Measurements from ENCODE around the gene SOX12.

SOX12 gene

DNA sequence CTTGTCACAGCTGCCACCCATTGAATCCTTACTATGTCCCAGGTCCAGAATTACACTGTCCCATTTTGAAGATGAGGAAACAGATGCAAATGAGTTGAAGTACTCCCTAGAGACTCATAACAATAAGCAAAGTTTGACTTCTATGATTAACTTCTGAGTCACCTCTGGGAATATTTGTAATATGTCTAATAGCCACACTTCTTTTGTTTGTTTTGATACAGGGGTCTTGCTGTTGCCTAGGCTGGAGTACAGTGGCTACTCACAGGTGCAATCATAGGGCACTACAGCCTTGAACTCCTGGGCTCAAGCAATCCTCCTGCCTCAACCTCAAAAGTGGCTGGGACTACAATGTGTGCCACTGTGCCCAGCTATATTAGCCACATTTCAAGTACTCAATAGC, 11.4 kb upstream of the SOX12 start:
- TF ChIP-seq, protein P1, sequence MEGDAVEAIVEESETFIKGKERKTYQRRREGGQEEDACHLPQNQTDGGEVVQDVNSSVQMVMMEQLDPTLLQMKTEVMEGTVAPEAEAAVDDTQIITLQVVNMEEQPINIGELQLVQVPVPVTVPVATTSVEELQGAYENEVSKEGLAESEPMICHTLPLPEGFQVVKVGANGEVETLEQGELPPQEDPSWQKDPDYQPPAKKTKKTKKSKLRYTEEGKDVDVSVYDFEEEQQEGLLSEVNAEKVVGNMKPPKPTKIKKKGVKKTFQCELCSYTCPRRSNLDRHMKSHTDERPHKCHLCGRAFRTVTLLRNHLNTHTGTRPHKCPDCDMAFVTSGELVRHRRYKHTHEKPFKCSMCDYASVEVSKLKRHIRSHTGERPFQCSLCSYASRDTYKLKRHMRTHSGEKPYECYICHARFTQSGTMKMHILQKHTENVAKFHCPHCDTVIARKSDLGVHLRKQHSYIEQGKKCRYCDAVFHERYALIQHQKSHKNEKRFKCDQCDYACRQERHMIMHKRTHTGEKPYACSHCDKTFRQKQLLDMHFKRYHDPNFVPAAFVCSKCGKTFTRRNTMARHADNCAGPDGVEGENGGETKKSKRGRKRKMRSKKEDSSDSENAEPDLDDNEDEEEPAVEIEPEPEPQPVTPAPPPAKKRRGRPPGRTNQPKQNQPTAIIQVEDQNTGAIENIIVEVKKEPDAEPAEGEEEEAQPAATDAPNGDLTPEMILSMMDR (IDR thresholded peaks at IDR 0.05): no peak

DNA sequence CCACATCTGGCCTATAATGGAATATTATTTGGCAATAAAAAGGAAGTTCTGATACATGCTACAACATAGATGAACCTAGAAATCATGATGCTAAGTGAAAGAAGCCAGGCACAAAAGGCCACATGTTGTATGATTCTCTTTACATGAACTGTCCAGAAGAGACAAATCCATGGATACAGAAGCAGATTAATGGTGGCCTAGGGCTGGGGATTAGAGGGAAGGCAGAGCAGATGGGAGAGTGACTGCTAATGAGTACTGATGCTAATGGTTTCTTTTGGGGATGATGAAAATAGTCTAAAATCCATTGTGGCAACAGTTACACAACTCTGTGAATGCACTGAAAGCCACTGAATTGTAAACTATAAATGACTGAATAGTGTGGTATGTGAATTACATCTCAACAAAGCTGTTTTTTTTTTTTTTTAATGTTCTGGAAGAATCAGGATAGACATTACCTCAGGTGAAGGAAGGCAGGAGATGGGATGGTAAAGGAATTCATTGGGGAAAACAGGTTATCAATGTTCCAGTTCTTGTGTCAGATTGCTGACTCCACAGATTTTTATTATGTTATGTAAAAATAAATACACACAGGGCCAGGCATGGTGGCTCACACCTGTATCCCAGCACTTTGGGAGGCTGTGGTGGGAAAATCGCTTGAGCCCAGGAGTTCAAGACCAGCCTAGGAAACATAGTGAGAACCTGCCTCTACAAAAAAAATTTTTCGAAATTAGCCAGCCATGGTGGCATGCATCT, 8.9 kb upstream of the SOX12 start:
- TF ChIP-seq, protein P1 (IDR thresholded peaks at IDR 0.05): no peak

DNA sequence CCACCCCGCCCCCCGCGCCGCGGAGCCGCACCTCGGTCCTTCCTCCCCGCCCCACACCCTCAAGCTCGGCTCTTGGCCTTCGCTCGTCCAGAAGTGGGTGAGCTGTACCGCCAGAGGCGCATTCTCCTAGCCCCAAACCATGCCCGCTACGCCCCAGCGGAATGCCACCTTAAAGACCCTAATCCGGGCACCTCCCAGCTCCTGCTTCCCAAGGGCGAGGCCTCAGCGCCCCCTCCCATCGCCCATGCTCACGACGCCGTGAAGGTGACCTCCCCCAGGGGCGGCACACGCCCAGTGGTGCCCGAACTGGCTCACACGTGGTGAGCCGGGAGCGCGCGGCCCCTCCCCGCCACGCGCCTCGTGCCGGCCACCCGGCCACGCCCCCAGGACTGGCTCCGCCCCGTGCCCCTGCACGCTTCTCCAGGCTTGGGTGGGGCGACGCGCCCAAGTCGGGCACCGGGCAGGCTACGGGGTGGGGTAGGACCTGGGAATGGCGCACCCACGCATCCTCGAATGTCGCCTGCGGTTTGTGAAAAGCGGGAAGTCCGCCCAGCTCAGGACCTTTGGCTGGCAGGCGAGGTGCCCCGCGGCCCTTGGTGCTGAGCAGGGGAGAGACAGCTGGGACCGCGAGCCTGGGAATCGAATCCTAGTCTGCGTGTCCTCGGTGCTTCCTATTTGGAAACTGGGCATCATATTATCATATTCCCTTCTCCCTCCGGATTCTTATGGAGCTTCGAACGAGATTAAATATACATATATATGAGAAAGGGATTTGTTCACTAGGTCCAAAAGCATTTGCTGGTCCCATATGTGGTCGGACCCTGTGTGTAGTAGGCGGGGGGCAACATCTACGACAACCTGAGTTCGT, 941 bp upstream of the SOX12 start:
- TF ChIP-seq, protein P1 (IDR thresholded peaks at IDR 0.05): no peak

GRCh38 chr20:325889-326644, 715 bp downstream of the SOX12 start:
- TF ChIP-seq, protein P1 (IDR thresholded peaks at IDR 0.05): no peak

DNA sequence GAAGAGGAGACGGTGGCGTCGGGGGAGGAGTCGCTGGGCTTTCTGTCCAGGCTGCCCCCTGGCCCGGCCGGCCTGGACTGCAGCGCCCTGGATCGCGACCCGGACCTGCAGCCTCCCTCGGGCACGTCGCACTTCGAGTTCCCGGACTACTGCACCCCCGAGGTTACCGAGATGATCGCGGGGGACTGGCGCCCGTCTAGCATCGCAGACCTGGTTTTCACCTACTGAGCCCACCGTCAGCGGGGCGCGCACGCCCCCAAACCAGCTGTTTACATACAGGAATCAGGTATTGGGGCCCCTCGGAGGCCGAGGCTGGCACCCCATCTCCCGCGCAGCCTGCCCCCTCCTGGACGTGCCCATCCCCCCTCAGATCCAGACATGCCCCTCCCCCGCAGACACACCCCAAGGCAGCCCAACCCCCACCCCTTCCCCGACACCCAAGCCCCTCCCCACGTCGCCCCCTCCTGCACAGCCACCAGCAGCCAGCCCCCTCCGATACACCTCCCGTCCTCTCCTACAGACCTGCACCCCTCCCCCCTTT, 1.4 kb downstream of the SOX12 start:
- TF ChIP-seq, protein P1 (IDR thresholded peaks at IDR 0.05): no peak

DNA sequence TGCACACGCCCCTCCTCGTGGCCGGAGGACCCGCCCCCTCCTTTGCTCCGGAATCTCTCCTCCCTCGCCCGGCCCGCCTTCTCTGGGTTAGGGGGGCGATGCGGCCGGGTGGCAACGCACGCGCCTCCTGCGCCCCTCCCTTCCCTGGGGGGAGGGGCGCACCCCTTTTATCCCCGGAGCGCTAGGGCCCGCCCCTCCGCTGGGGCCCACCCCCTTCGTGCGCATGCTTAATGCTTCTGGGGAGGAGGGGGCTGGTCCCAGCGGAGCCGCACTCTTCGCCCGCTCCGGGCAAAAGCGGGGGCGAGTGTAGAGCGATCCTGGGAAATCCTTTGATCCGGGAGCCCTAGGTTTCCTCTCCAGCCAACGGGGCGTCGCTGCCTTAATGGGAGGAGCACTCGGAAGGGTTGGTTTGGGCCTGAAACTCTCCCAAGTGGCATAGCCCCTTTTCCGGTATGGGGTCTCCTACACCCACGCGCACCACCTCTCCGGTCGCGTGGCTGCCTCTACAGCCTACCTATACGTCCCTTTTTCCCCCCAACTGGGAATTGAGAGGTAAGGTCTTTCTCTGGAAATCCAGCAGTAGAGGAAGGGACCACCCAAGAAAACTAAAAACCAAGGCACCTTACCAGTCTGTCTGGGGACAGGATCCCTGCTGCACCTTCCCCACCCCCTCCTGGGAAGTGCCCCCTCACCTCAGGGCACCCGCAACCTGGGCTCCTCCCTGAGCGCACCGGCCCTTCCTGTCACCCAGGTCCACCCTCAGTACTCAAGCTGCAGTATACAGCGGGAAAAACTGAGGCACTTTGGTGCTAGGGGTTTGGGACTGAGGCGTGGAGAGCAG, 2.1 kb downstream of the SOX12 start:
- TF ChIP-seq, protein P1 (IDR thresholded peaks at IDR 0.05): no peak
